Activated T-cell treated with anti-CD3 and anti-CD28 coated beads, Interleukin-2, amount 50 U/mL, for 1 hour (primary cell): Measurements from ENCODE around the gene ST8SIA4.

Source experiments
- DNase-seq: peaks from one replicate; pipeline ENCODE4 v3.0.0-alpha.2; 2020

ST8SIA4 gene

GRCh38 chr5:100903039-100903887, at the start of gene ST8SIA4:
Gene ST8SIA4, minus strand, starts transcription at chr5:100903282. Its CDS starts 327 bp downstream, at chr5:100902955.
- DNase-seq: peak; percentile 87

GRCh38 chr5:100950985-100951384, 47.9 kb upstream of the ST8SIA4 start:
- DNase-seq: no peak

- DNase-seq: no peak
These were observed 10.2 kb upstream of the ST8SIA4 start for GRCh38 chr5:100913298-100913697.

- DNase-seq: no peak
These were observed 6.0 kb upstream of the ST8SIA4 start for GRCh38 chr5:100909034-100909433.

GRCh38 chr5:100905259-100905914, 2.3 kb upstream of the ST8SIA4 start:
- DNase-seq: no peak

GRCh38 chr5:100904259-100904861, 1.3 kb upstream of the ST8SIA4 start:
- peak; percentile 51 for DNase-seq

GRCh38 chr5:100902440-100903038, 543 bp downstream of the ST8SIA4 start:
- peak; percentile 41 for DNase-seq

GRCh38 chr5:100901821-100902341, 1.2 kb downstream of the ST8SIA4 start:
- peak; percentile 50 for DNase-seq

- DNase-seq: peak; percentile 86
These were observed 2.0 kb downstream of the ST8SIA4 start for GRCh38 chr5:100900796-100901781.

GRCh38 chr5:100900142-100900795, 2.8 kb downstream of the ST8SIA4 start:
- no peak for DNase-seq

- DNase-seq: no peak
These were observed 3.4 kb downstream of the ST8SIA4 start for GRCh38 chr5:100899675-100900074.

GRCh38 chr5:100898504-100899346, 4.4 kb downstream of the ST8SIA4 start:
- no peak for DNase-seq

- DNase-seq: no peak
These were observed 7.0 kb downstream of the ST8SIA4 start for GRCh38 chr5:100896054-100896453.

GRCh38 chr5:100890461-100891008, 12.5 kb downstream of the ST8SIA4 start:
- no peak for DNase-seq

GRCh38 chr5:100889896-100890295, 13.2 kb downstream of the ST8SIA4 start:
- no peak for DNase-seq

GRCh38 chr5:100889165-100889743, 13.8 kb downstream of the ST8SIA4 start:
- DNase-seq: no peak

GRCh38 chr5:100877274-100877673, 25.8 kb downstream of the ST8SIA4 start:
- no peak for DNase-seq

GRCh38 chr5:100872408-100873190, 30.5 kb downstream of the ST8SIA4 start:
- no peak for DNase-seq
